GF-D8 (cell line): ENCODE results near the gene ZNF280B.
"Not testable (repeated sequence)": the region's sequence is repeated elsewhere in the genome, so short reads cannot be mapped to it uniquely, and the experiment has no call there.

ENCODE experiments used
- DNase-seq: peaks from one replicate; lab custom pipeline; 2025; lab: John Stamatoyannopoulos, UW

The ZNF280B gene

DNA sequence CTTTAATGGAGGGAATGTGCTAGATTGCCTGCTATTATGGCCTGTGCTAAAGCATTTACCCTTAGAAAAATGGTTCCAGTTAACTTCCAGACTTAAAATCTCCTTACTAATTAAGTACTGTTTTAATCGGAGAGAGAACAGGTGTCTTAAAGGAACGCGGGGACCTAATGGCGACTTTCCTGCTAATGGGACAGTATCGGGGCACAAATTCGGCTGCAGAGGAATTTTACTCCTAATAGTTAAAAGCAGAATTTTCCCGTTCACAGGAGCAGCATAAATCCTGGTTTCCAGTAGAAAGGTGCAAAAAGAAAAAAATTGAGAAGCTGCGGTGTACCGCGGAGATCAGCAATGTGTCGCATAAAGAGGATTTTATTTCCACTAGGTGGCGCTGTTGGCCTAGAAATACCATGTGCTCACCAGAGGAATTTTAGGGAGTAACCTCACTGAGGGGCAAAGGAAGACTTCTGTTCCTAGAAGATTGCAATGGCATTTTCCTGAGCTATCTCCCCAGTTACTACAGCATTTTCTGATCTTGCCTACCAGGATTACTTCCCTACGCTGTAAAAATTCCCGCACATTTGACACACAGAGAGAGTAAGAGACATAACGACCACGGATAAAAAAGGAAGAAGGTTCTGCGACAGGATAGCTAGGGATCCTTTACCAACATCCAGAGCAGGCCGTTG lies 44.5 kb downstream of the ZNF280B start:
- DNase-seq: peak; percentile 10

GRCh38 chr22:22462813-22463567 lies 45.6 kb downstream of the ZNF280B start:
- no peak for DNase-seq

DNA sequence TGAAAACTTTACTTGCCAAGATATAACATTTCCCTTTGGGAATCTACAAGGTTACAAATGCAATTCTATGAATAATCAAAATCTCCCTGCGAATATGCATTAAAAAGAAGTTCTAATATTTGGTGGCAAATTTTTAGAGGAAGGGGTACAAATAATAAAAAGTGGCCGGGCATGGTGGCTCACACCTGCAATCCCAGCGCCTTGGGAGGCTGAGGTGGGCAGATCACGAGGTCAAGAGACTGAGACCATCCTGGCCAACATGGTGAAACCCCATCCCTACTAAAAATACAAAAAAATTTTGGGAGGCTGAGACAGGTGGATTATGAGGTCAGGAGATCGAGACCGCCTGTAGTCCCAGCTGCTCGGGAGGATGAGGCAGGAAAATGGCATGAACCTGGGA lies 47.0 kb downstream of the ZNF280B start:
- DNase-seq: no peak

DNA sequence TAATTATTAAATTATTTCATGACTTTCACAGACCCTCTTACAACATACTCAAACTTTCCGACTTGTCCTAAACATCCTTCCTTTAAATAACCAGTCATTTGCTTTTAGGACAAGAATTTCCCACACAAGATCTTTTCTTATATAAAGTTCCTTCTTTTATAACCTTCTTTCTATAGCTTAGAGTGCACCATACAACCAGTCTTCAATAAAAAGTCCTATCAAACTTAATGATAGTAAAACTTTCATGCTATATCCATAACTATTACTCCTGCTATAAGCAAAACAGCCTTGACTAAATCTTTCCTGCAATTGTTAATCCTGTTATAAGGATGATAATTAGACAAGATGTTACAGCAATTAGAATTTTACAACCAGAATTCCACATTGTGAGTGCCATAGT lies 47.4 kb downstream of the ZNF280B start:
- no peak for DNase-seq

DNA sequence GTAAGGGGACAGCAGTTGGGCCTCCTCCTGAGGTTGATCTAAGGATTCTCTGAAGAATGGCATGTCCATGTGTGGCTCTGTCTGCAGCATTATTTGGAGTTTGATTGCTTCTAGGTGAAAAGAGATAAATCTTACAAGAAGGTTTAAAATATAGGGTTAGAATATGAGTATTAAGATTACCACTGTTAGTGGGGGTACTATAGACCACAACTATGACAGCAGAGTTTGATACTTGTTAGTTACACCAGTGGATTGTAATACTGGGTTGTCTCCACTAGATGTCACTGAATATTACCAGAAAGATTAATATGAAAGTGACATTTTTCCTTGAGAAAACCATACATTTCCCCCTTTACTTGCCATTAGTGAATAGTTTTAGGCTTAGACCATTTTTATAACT lies 47.9 kb downstream of the ZNF280B start:
- DNase-seq: no peak

- DNase-seq: no peak
These were observed 48.5 kb downstream of the ZNF280B start for GRCh38 chr22:22460060-22460459.

DNA sequence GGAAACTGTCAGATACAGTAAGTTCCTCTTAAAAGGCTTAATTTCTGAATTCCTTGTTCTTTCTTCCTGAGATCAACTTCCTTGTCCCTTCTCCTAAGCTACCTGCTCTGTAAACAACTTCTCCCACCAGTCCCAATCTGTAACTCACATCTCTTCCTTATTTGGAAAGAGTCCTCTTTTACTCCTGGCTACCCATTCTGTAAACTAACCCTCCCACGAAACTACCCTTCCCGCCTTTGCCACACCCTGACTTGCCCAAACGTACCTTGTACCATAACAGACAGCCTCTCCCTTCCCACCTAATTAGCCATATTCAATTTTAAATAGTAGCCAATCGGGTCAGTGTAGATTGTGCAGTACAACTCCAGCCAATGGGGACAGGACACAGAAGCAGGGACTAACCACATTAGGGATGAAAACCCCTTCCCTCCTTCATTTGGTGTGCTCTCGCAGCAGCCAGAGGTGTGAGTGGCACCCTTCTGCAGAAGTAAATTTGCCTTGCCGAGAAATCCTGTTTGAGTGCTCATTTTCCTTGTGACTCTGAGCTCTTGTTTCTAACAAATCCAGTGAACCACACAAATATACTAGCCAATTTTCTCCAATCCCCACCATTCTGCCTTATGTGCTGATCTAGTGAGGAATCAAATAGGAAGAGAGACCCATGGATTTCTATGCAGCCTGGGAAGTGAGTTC lies 49.5 kb downstream of the ZNF280B start:
- DNase-seq: no peak

- DNase-seq: no peak
These were observed 50.2 kb downstream of the ZNF280B start for GRCh38 chr22:22458387-22458786.

GRCh38 chr22:22454997-22455396 lies 53.5 kb downstream of the ZNF280B start:
- no peak for DNase-seq

DNA sequence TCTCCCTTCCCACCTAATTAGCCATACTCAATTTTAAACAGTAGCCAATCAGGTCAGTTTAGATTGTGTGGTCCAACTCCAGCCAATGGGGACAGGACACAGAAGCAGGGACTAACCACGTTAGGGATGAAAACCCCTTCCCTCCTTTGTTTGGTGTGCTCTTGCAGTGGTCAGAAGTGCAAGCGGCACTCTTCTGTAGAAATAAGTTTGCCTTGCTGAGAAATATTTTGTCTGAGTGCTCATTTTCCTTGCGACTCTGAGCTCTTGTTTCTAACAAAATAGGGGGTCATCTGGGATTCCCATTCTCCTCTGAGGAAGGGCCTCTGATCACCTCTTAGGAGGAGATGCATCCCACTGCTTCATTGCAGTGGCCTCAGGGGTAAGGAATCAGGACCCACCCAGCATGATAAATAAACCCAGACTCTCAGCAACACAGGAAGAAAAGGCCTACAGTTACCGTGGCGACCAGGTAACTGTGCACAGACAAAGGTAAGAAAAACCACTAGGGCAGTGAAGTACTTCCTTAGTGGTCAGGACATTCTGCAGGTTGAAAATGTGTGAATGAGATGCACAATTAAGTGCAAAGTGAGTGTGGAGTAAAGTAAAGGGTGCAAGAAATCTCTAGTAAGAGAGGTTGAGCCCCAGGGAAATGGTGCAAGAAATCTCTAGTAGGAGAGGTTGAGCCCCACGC lies 55.4 kb downstream of the ZNF280B start:
- no peak for DNase-seq

- DNase-seq: no peak
These were observed 56.3 kb downstream of the ZNF280B start for GRCh38 chr22:22452211-22452610.

DNA sequence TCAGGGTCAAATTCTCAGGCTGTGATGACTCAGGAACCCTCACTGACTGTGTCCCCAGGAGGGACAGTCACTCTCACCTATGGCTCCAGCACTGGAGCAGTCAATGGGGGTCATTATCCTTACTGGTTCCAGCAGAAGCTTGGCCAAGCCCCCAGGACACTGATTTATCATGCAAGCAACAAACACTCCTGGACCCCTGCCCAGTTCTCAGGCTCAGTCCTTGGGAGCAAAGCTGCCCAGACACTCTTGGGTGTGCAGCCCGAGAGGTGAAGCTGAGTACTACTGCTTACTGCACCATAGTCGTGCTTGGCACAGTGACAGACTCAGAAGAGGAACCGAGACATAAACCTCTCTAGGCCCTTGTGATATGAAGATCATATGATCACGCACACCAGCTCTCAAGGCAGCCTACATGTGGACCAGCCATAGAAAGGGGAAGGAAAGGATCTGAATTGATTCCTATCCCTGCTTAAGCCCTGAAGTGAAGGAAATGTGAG lies 58.2 kb downstream of the ZNF280B start:
- DNase-seq: peak; percentile 41

- no peak for DNase-seq
These were observed 58.7 kb downstream of the ZNF280B start for GRCh38 chr22:22449819-22450218.

DNA sequence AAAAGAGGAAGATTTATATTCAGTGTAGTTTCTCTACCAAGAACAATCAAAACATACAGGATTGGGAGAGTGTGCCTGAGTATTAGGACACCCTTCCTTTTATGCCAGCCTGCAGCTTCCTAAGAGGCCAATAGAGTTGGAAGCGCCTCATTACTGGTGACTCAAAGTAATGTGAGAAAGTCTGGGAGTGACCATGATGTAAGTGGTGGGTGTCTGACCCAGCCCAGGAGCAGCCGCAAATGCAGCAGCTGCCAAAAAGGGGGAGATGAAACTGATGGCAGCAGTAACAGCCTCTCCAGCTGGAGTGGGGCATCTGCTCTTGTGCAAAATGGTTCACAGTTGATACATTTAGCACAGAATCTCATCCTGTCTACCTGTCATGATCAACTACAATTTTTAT lies 62.0 kb downstream of the ZNF280B start:
- no peak for DNase-seq

DNA sequence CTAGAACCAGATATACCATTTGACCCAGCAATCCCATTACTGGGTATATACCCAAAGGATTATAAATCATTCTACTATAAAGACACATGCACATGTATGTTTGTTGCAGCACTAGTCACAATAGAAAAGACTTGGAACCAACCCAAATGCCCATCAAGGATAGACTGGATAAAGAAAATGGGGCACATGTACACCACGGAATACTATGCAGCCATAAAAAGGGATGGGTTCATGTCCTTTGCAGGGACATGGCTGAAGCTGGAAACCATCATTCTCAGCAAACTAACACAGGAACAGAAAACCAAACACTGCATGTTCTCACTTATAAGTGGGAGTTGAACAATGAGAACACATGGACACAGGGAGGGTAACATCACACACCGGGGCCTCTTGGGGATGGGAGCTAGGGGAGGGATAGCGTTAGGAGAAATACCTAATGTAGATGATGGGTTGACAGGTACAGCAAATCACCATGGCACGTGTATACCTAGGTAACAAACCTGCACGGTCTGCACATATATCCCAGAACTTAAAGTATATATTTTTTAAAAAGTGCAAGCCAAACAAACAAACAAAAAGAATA lies 64.4 kb downstream of the ZNF280B start:
- DNase-seq: not testable (repeated sequence)

GRCh38 chr22:22442928-22443709 lies 65.4 kb downstream of the ZNF280B start:
- DNase-seq: no peak

DNA sequence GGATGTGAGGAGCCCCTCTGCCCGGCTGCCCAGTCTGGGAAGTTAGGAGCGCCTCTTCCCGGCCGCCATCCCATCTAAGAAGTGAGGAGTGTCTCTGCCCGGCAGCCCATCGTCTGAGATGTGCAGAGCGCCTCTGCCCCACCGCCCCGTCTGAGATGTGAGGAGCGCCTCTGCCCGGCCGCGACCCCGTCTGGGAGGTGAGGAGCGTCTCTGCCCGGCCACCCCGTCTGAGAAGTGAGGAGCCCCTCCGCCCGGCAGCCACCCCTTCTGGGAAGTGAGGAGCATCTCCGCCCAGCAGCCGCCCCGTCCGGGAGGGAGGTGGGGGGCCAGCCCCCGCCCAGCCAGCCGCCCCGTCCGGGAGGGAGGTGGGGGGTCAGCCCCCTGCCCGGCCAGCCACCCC lies 66.9 kb downstream of the ZNF280B start:
- not testable (repeated sequence) for DNase-seq

DNA sequence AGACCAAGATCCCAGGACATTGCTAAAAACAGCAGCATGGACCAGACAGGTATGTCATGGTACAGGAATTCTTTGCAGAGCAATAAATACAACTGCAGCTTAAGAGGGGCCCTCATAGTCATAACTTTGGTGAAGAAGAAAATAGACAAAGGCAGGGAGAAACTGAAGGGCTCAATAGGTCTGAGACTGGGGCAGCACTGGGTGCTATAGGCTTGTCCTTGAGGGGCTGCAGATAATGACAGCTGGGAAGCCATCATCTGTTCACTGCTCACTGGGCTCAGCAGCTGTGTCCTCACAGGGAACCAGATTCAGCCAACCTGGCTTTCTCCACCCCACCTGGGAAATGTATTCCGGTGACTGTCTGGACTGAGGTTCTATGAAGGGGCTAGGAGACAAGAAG lies 68.4 kb downstream of the ZNF280B start:
- DNase-seq: no peak
